ENCODE results near the gene AKAP13. TPM values are rescaled to one million over a fixed set of nuclear protein-coding genes. Genes with fewer than 3 reads are reported as not detected.

Gene AKAP13
- total RNA-seq, 1 donor from 2014 or later = 41.1 TPM

GRCh38 chr15:85642693-85643066 lies 262.3 kb downstream of the AKAP13 start:
- FAIRE-seq (no peak), DNase-seq (ENCODE audit: low read depth) (no peak)
- no peak overlapping the region for H3K4me3 ChIP-seq (ENCODE audit: low read depth, low read length)
- no peak for TF ChIP-seq CTCF (IDR thresholded peaks at IDR 0.05; ENCODE audit: insufficient read depth, low read length, severe bottlenecking)
- H3K36me3 ChIP-seq (ENCODE audit: control insufficient read depth, insufficient read depth, low read length) = peaks cover 10% of the 10 kb centered on the region
- no peaks in the 10 kb centered on the region for H3K27me3 ChIP-seq (ENCODE audit: control insufficient read depth, insufficient read depth, low read length)

- FAIRE-seq (no peak), DNase-seq (ENCODE audit: low read depth) (peak; percentile 28)
- Histone ChIP-seq H3K4me3 (ENCODE audit: low read depth, low read length) (no peak overlapping the region), H3K36me3 (ENCODE audit: control insufficient read depth, insufficient read depth, low read length) (peaks cover 10% of the 10 kb centered on the region), H3K27me3 (ENCODE audit: control insufficient read depth, insufficient read depth, low read length) (no peaks in the 10 kb centered on the region)
- no peak for TF ChIP-seq CTCF (IDR thresholded peaks at IDR 0.05; ENCODE audit: insufficient read depth, low read length, severe bottlenecking)
Measured at GRCh38 chr15:85646538-85647091, 266.2 kb downstream of the AKAP13 start.

DNA sequence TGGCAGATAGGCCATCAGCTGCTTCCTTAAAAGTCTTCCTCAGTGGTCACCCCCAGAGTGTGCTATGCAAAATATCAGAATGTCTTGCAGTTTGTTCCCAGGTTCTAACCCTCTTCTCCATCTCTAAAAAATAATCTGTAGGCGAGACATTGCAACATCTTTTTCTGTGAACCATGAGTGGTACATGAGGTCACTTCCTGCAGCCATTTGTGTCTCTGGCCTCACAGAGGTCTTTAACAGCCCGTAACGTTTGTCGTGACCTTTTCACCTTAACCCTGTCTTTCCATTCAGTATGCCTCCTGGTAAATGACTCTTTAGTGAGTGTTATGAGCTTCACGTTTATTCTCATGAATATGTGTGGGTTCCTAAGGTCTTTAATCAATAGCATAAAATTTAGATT lies 269.0 kb downstream of the AKAP13 start:
- no peak for FAIRE-seq
- Histone ChIP-seq H3K4me3 (ENCODE audit: low read depth, low read length) (no peak overlapping the region), H3K36me3 (ENCODE audit: control insufficient read depth, insufficient read depth, low read length) (peaks cover 12% of the 10 kb centered on the region), H3K27me3 (ENCODE audit: control insufficient read depth, insufficient read depth, low read length) (no peaks in the 10 kb centered on the region)
- DNase-seq (ENCODE audit: low read depth) = peak; percentile 64
- no peak for TF ChIP-seq CTCF (IDR thresholded peaks at IDR 0.05; ENCODE audit: insufficient read depth, low read length, severe bottlenecking)

DNA sequence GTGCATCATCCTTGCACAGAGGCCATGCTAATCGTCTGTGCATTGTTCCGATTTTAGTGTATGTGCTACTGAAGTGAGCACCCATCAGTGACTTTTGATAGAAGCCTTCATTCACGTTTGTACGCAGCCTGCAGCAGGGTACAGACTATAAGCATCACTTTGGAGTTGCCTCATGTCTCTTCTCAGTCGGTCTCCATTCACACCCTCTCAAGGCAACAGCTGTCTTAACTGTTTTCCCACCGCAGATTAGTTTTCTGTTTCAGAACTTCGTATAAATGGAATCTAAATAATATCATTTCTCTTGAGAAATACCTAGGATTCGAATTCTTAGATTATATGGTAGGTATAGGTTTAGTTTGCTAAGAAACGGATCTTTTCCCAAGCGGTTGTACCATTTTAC lies 271.1 kb downstream of the AKAP13 start:
- Histone ChIP-seq H3K27me3 (ENCODE audit: control insufficient read depth, insufficient read depth, low read length) (no peaks in the 10 kb centered on the region), H3K36me3 (ENCODE audit: control insufficient read depth, insufficient read depth, low read length) (peaks cover 9% of the 10 kb centered on the region), H3K4me3 (ENCODE audit: low read depth, low read length) (no peak overlapping the region)
- DNase-seq (ENCODE audit: low read depth) = no peak
- TF ChIP-seq CTCF (IDR thresholded peaks at IDR 0.05; ENCODE audit: insufficient read depth, low read length, severe bottlenecking) = no peak
- FAIRE-seq = no peak

DNA sequence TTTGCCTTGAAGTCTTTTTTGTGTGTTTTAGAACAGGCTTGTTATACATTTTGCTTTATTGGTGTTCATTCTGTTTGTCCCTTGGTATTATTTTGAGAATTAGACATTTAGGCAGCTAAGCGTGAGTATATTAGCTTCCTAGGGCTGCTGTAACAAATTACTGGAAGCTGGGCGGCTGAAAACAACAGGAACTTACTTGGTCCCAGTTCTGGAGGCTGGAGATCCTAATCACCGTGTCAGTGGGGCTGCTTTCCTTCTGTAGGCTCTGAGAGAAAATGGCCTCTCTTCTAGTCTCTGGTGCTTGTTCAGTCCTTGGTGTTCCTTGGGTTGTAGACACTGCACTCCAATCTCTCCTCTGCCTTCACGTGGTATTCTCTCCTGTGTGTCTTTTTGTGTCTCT lies 272.1 kb downstream of the AKAP13 start:
- H3K27me3 ChIP-seq (ENCODE audit: control insufficient read depth, insufficient read depth, low read length) = no peaks in the 10 kb centered on the region
- H3K36me3 ChIP-seq (ENCODE audit: control insufficient read depth, insufficient read depth, low read length) = peaks cover 8% of the 10 kb centered on the region
- no peak overlapping the region for H3K4me3 ChIP-seq (ENCODE audit: low read depth, low read length)
- no peak for FAIRE-seq
- no peak for TF ChIP-seq CTCF (IDR thresholded peaks at IDR 0.05; ENCODE audit: insufficient read depth, low read length, severe bottlenecking)
- DNase-seq (ENCODE audit: low read depth) = no peak

DNA sequence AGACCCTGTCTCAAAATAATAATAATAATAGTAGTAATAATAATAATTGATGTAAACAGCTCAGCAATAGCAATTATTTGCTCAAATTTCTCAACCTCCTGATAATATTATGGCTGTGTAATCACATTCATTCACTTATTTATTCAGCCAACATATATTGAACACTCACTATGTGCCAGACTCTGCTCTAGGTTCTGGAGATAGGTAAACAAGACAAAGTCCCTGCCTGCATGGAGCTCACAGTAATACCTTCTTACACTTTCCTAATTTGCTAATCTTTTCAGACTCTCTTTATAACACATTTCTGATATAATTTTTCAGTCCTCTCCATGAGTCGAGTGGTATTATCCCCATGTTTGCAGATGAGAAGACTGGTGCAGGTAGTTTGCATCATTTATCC lies 276.7 kb downstream of the AKAP13 start:
- H3K36me3 ChIP-seq (ENCODE audit: control insufficient read depth, insufficient read depth, low read length) = peaks cover 9% of the 10 kb centered on the region
- DNase-seq (ENCODE audit: low read depth) (no peak), FAIRE-seq (no peak)
- no peak overlapping the region for H3K4me3 ChIP-seq (ENCODE audit: low read depth, low read length)
- TF ChIP-seq CTCF (IDR thresholded peaks at IDR 0.05; ENCODE audit: insufficient read depth, low read length, severe bottlenecking) = no peak
- no peaks in the 10 kb centered on the region for H3K27me3 ChIP-seq (ENCODE audit: control insufficient read depth, insufficient read depth, low read length)
